Sigmoid colon (tissue), 4 donors: ENCODE data around the gene LIPF.

Experiments used
- POLR2AphosphoS5 ChIP-seq, 4 donors: sonication (generic); formaldehyde crosslinking; IDR thresholded peaks; one replicate each; pipeline ENCODE4 v1.6.1; 2017; ENCODE audit warnings: antibody characterized with exemption in 4 of 4
- TF ChIP-seq, protein P1 (sequence below), 4 experiments: fragments of 450-650 bp in 3 of 4; fragments of 200-600 bp in 1 of 4; IDR thresholded peaks; one replicate each; pipeline ENCODE4 v1.5.1; 2016 to 2019; ENCODE audit warnings: antibody characterized with exemption in 4 of 4, mild to moderate bottlenecking in 3 of 4, moderate library complexity in 2 of 4

DNA sequence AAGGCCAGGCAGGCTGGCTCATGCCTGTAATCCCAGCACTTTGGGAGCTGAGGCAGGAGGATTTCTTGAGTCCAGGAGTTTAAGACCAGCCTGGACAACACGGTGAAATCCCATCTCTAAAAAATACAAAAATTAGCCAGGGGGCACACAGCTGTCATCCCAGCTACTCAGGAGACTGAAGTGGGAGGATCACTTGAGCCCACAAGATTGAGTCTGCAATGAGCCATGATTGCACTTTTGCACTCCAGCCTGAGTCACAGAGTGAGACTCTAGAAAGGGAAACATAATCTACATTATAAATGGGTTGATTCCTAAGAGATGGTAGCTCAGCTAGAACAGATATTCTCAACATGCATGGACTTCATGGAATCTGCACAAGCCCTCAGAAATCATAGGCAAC lies 6.3 kb upstream of the LIPF start:
- TF ChIP-seq, protein P1, sequence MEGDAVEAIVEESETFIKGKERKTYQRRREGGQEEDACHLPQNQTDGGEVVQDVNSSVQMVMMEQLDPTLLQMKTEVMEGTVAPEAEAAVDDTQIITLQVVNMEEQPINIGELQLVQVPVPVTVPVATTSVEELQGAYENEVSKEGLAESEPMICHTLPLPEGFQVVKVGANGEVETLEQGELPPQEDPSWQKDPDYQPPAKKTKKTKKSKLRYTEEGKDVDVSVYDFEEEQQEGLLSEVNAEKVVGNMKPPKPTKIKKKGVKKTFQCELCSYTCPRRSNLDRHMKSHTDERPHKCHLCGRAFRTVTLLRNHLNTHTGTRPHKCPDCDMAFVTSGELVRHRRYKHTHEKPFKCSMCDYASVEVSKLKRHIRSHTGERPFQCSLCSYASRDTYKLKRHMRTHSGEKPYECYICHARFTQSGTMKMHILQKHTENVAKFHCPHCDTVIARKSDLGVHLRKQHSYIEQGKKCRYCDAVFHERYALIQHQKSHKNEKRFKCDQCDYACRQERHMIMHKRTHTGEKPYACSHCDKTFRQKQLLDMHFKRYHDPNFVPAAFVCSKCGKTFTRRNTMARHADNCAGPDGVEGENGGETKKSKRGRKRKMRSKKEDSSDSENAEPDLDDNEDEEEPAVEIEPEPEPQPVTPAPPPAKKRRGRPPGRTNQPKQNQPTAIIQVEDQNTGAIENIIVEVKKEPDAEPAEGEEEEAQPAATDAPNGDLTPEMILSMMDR (IDR thresholded peaks at IDR 0.05) = no peak
- no peak for TF ChIP-seq POLR2AphosphoS5 (IDR thresholded peaks at IDR 0.05)
